HCT116 (cell line): ENCODE data around the gene GPR176. TPM values are rescaled to one million over a fixed set of nuclear protein-coding genes. Genes with fewer than 3 reads are reported as not detected.

ENCODE experiments used
- ATAC-seq: fragments of 200-7000 bp; cut with Tn5 transposase; 2 replicates; pipeline ENCODE4 v1.9.1; 2020; ENCODE audit warnings: mild to moderate bottlenecking, moderate library complexity
- BruUV-seq: library from RNA; stranded (reverse); fragments of 400-500 nt; replicated peaks from 2 replicates; lab custom pipeline; 2021; lab: Mats Ljungman, UMichigan
- CTCF ChIA-PET: fragments of 300-600 bp; sonication (Branson Sonifier 250); formaldehyde crosslinking; loops from one replicate; lab custom pipeline; 2021; ENCODE audit warnings: antibody characterized with exemption; lab: Charles Lee
- POLR2A ChIA-PET: fragments of 300-600, 350-600 bp; sonication (Branson Sonifier 250); formaldehyde crosslinking; loops from one replicate; lab custom pipeline; 2021; ENCODE audit warnings: antibody characterized with exemption; lab: Charles Lee
- RAD21 ChIA-PET, 2 experiments: fragments of 300-600 bp; sonication (Branson Sonifier 250); formaldehyde crosslinking; loops; one replicate each; lab custom pipeline; 2023; ENCODE audit warnings: low total read pairs in 2 of 2; ENCODE audit not compliant: uncharacterized antibody in 2 of 2, unreplicated experiment in 2 of 2, low non-redundant PET in 1 of 2; lab: Charles Lee
- DNase-seq: peaks from one replicate; pipeline ENCODE4 v3.0.0-alpha.2; 2010; ENCODE audit warnings: low read depth, low spot score
- H2AFZ ChIP-seq: fragments of 200-600 bp; shearing (Covaris generic), sonication (generic); 2 replicates; pipeline ENCODE4 v1.6.1; 2017; ENCODE audit warnings: low read depth, mixed run types, mixed read lengths, antibody characterized with exemption, low read length; ENCODE audit not compliant: poor library complexity, severe bottlenecking
- H3K27ac ChIP-seq: 2 replicates; pipeline ENCODE4 v1.5.1; 2012; ENCODE audit warnings: low read depth, low read length
- H3K27me3 ChIP-seq: fragments of 200-600 bp; sonication (generic); 2 replicates; pipeline ENCODE4 v1.6.1; 2016; ENCODE audit warnings: mixed run types, low read length, mixed read lengths; ENCODE audit not compliant: insufficient read depth
- H3K36me3 ChIP-seq, 2 experiments: fragments of 200-500 bp in 1 of 2; fragments of 200-600 bp in 1 of 2; sonication (Bioruptor generic) in 1 of 2; sonication (generic) in 1 of 2; 2 replicates each; pipeline versions ENCODE4 v1.5.1 to v1.6.1; 2014 to 2016; ENCODE audit warnings: low read length in 2 of 2, inconsistent platforms in 1 of 2, mixed read lengths in 1 of 2, mixed run types in 1 of 2; ENCODE audit not compliant: insufficient read depth in 2 of 2, control insufficient read depth in 1 of 2
- H3K4me1 ChIP-seq, 2 experiments: fragments of 200-600 bp in 1 of 2; sonication (generic) in 1 of 2; 2 replicates each; pipeline versions ENCODE4 v1.5.1 to v1.6.1; 2012 to 2017; ENCODE audit warnings: low read length in 2 of 2, inconsistent platforms in 1 of 2, mild to moderate bottlenecking in 1 of 2, mixed read lengths in 1 of 2, mixed run types in 1 of 2, moderate library complexity in 1 of 2; ENCODE audit not compliant: insufficient read depth in 2 of 2, control insufficient read depth in 1 of 2
- H3K4me2 ChIP-seq: fragments of 200-600 bp; sonication (generic); 2 replicates; pipeline ENCODE4 v1.6.1; 2017; ENCODE audit warnings: mixed run types, low read length, mixed read lengths
- H3K4me3 ChIP-seq, 2 experiments: fragments of 200-600 bp in 1 of 2; sonication (generic) in 1 of 2; replicated peaks in 1 of 2; 2 replicates each; pipeline ENCODE4 v1.5.1; 2011 to 2016; ENCODE audit warnings: low read length in 2 of 2, control low read depth in 1 of 2, low read depth in 1 of 2, mild to moderate bottlenecking in 1 of 2, mixed read lengths in 1 of 2, mixed run types in 1 of 2
- H3K79me2 ChIP-seq: fragments of 200-600 bp; sonication (generic); 2 replicates; pipeline ENCODE4 v1.6.1; 2017; ENCODE audit warnings: mild to moderate bottlenecking, mixed run types, low read length, moderate library complexity, mixed read lengths; ENCODE audit not compliant: insufficient read depth
- H3K9ac ChIP-seq: fragments of 200-600 bp; sonication (generic); 2 replicates; pipeline ENCODE4 v1.6.1; 2016; ENCODE audit warnings: low read length, mixed read lengths
- H3K9me2 ChIP-seq: fragments of 200-600 bp; sonication (generic), shearing (Covaris generic); 2 replicates; pipeline ENCODE4 v1.6.1; 2017; ENCODE audit warnings: mixed run types, mild to moderate bottlenecking, moderate library complexity; ENCODE audit not compliant: insufficient read depth
- H3K9me3 ChIP-seq, 2 experiments: fragments of 200-500 bp in 1 of 2; fragments of 200-600 bp in 1 of 2; sonication (Bioruptor generic) in 1 of 2; sonication (generic) in 1 of 2; 2 replicates each; pipeline ENCODE4 v1.6.1; 2014 to 2017; ENCODE audit warnings: low read length in 2 of 2, mixed read lengths in 2 of 2, inconsistent platforms in 1 of 2, low read depth in 1 of 2, mild to moderate bottlenecking in 1 of 2, mixed run types in 1 of 2, moderate library complexity in 1 of 2; ENCODE audit not compliant: control insufficient read depth in 1 of 2, insufficient read depth in 1 of 2
- H4K20me1 ChIP-seq: fragments of 200-600 bp; sonication (generic), shearing (Covaris generic); 2 replicates; pipeline ENCODE4 v1.6.1; 2017; ENCODE audit warnings: mixed run types, mild to moderate bottlenecking, moderate library complexity; ENCODE audit not compliant: insufficient read depth
- EZH2phosphoT487 ChIP-seq: fragments of 200-600 bp; IDR thresholded peaks from 2 replicates; pipeline ENCODE4 v1.6.1; 2018; ENCODE audit warnings: antibody characterized with exemption, borderline replicate concordance
- POLR2AphosphoS5 ChIP-seq: IDR thresholded peaks from 2 replicates; pipeline ENCODE4 v1.6.1; 2011; ENCODE audit warnings: mild to moderate bottlenecking, low read depth, low read length, moderate library complexity
- SP1 ChIP-seq: IDR thresholded peaks from 2 replicates; pipeline ENCODE4 v1.6.1; 2012; ENCODE audit warnings: low read depth
- intact Hi-C: fragments of 100-400 bp; cut with micrococcal nuclease; formaldehyde crosslinking; loops from 2 replicates; pipeline ENCODE4 v1.10.0; 2022
- total RNA-seq: library from RNA; stranded (reverse); gene quantifications from one replicate; pipeline ENCODE4 v1.2.1, GENCODE V29; 2021; ENCODE audit not compliant: unreplicated experiment
- TF ChIP-seq, protein P1 (sequence below), 3 experiments: fragments of 200-600 bp in 1 of 3; sonication (generic) in 1 of 3; IDR thresholded peaks in 2 of 3; conservative IDR thresholded peaks in 1 of 3; 2 replicates each; pipeline ENCODE4 v1.5.1; 2012 to 2017; ENCODE audit warnings: low read depth in 2 of 3, low read length in 2 of 3, antibody characterized with exemption in 1 of 3, borderline replicate concordance in 1 of 3, control low read depth in 1 of 3, mild to moderate bottlenecking in 1 of 3, mixed read lengths in 1 of 3, mixed run types in 1 of 3, moderate library complexity in 1 of 3; ENCODE audit not compliant: insufficient read depth in 1 of 3
- TF ChIP-seq, protein P2 (sequence below): IDR thresholded peaks from 2 replicates; pipeline ENCODE4 v1.6.1; 2011; ENCODE audit warnings: mild to moderate bottlenecking, low read length, moderate library complexity; ENCODE audit not compliant: insufficient replicate concordance; ENCODE audit errors: extremely low read depth

Gene GPR176
- total RNA-seq, 1 experiment from 2014 or later = 1.7 TPM

DNA sequence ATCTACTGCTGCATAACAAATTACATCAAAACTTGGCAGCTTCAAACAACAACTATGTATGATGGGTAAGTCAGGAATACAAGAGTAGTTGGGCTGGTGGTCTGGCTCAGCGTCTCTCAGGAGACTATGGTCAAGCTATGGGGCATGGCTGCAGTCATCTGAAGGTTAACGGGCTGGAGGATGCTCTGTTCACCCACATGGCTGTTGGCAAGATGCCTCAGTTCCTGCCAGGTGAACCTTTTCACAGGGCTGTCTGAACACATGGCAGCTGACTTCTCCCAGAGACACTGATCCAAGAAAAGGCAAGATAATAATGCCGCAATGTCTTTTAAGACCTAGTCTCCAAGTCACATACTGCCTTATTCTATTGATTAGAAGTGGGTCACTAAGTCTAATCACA, 63.7 kb downstream of the GPR176 start:
- Histone ChIP-seq H3K36me3 (no peaks in the 10 kb centered on the region), H4K20me1 (no peaks in the 10 kb centered on the region), H3K4me3 (no peak overlapping the region), H2AFZ (no peak overlapping the region), H3K9me3 (no peaks in the 10 kb centered on the region), H3K27me3 (no peaks in the 10 kb centered on the region), H3K27ac (no peak overlapping the region), H3K79me2 (no peaks in the 10 kb centered on the region), H3K4me1 (no peaks in the 10 kb centered on the region), H3K9ac (no peak overlapping the region), H3K9me2 (peaks cover 4% of the 10 kb centered on the region; the same call in 1 of the 2 replicates), H3K4me2 (no peak overlapping the region)
- DNase-seq (no peak), ATAC-seq (no peak)
- TF ChIP-seq EZH2phosphoT487 (no peak), SP1 (no peak), POLR2AphosphoS5 (no peak)
- TF ChIP-seq, protein P1, sequence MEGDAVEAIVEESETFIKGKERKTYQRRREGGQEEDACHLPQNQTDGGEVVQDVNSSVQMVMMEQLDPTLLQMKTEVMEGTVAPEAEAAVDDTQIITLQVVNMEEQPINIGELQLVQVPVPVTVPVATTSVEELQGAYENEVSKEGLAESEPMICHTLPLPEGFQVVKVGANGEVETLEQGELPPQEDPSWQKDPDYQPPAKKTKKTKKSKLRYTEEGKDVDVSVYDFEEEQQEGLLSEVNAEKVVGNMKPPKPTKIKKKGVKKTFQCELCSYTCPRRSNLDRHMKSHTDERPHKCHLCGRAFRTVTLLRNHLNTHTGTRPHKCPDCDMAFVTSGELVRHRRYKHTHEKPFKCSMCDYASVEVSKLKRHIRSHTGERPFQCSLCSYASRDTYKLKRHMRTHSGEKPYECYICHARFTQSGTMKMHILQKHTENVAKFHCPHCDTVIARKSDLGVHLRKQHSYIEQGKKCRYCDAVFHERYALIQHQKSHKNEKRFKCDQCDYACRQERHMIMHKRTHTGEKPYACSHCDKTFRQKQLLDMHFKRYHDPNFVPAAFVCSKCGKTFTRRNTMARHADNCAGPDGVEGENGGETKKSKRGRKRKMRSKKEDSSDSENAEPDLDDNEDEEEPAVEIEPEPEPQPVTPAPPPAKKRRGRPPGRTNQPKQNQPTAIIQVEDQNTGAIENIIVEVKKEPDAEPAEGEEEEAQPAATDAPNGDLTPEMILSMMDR (IDR thresholded peaks at IDR 0.05 in 2 of 3, conservative IDR thresholded peaks at IDR 0.05 in 1 of 3; ENCODE audit: borderline replicate concordance in 1 of 3, insufficient read depth in 1 of 3, low read depth in 2 of 3, low read length in 2 of 3) = no peak
- TF ChIP-seq, protein P2, sequence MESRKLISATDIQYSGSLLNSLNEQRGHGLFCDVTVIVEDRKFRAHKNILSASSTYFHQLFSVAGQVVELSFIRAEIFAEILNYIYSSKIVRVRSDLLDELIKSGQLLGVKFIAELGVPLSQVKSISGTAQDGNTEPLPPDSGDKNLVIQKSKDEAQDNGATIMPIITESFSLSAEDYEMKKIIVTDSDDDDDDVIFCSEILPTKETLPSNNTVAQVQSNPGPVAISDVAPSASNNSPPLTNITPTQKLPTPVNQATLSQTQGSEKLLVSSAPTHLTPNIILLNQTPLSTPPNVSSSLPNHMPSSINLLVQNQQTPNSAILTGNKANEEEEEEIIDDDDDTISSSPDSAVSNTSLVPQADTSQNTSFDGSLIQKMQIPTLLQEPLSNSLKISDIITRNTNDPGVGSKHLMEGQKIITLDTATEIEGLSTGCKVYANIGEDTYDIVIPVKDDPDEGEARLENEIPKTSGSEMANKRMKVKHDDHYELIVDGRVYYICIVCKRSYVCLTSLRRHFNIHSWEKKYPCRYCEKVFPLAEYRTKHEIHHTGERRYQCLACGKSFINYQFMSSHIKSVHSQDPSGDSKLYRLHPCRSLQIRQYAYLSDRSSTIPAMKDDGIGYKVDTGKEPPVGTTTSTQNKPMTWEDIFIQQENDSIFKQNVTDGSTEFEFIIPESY = no peak
- RAD21 ChIA-PET = no interaction called here
- POLR2A ChIA-PET = no interaction called here
- CTCF ChIA-PET = no interaction called here
- intact Hi-C loops = no loop called here
- BruUV-seq = no TSS peak
